Mucosa of descending colon (tissue), 3 donors: ENCODE measurements around the gene CATSPER3. TPM values are rescaled to one million over a fixed set of nuclear protein-coding genes. Genes with fewer than 3 reads are reported as not detected.

Experiments used
- ATAC-seq: fragments of 200-7000 bp; cut with Tn5 transposase; one replicate; pipeline ENCODE4 v1.9.1; 2020; ENCODE audit warnings: mild to moderate bottlenecking, moderate library complexity
- DNase-seq, 3 donors: peaks; one replicate each; pipeline ENCODE4 v3.0.0-alpha.2; 2020
- H3K36me3 ChIP-seq: fragments of 200-600 bp; one replicate; pipeline ENCODE4 v1.8.0; 2021; ENCODE audit warnings: low read depth, mild to moderate bottlenecking
- H3K4me1 ChIP-seq: fragments of 200-600 bp; one replicate; pipeline ENCODE4 v1.8.0; 2021; ENCODE audit warnings: low read depth, mild to moderate bottlenecking
- H3K4me3 ChIP-seq: fragments of 200-600 bp; one replicate; pipeline ENCODE4 v1.8.0; 2021; ENCODE audit warnings: mild to moderate bottlenecking
- H3K9me3 ChIP-seq: fragments of 200-600 bp; one replicate; pipeline ENCODE4 v1.8.0; 2021; ENCODE audit warnings: mild to moderate bottlenecking
- intact Hi-C, 2 donors: fragments of 100-400 bp; cut with DNase I in 1 of 2; cut with micrococcal nuclease in 1 of 2; formaldehyde crosslinking; loops; one replicate each; pipeline versions ENCODE4 v1.11.0 to v1.11.1; 2022; cut with DNase I, micrococcal nuclease
- total RNA-seq, 3 donors: library from RNA; stranded (reverse); fragmentation: NEBNext Ultra II Directional in 2 of 3; extraction: Animal tissue kit (Norgen Biotek cat#: 25700) in 2 of 3; gene quantifications; one replicate each; pipeline versions ENCODE4 v1.2.1 to v1.2.4, GENCODE V29; 2021 to 2023
- TF ChIP-seq, protein P1 (sequence below): fragments of 200-600 bp; IDR thresholded peaks from one replicate; pipeline ENCODE4 v1.8.0; 2022; ENCODE audit warnings: antibody characterized with exemption, mild to moderate bottlenecking
- donor health status: DM: no; HTN: no; CAD: no; lungs with moderate emphysema.
- donor health status: DM: no; HTN: no; CAD: no.
- donor health status: DM: no; HTN: yes; CAD: no.

Gene CATSPER3
- total RNA-seq, 3 donors from 2014 or later: 1.3 to 1.5 (median 1.3) TPM

DNA sequence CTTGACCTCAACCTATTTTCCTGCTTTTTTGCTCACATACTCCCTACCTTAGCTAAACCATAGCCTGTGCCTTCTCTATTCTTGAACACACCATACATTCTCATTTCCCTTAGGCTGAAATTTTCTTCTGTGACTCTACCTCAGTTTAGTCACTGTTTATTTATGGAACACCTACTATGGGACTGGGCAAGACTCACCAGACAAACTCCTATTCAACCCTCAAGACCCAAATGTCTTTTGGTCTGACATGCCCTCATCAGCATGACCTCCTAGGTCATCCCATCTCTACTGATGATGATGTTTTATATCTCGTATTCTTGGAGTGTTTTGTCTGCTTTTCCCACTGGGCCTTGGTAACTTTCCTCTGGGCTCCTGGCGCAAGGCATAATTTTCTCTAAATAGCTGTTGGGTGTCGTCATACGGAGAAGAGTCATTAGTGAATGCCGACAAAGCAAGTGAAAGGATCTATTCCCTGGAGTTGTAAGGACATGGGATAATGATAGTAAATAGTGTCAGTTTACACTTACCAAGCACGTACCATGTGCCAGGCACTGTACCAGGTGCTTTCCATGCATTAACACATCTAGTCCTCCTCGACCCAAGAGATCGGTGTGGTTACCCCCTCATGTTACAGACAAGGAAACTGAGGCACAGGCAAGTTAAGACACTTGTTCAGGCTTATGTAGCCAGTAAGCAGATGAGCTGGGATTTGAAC is 88.8 kb downstream of the CATSPER3 start:
- no peak for ATAC-seq

DNA sequence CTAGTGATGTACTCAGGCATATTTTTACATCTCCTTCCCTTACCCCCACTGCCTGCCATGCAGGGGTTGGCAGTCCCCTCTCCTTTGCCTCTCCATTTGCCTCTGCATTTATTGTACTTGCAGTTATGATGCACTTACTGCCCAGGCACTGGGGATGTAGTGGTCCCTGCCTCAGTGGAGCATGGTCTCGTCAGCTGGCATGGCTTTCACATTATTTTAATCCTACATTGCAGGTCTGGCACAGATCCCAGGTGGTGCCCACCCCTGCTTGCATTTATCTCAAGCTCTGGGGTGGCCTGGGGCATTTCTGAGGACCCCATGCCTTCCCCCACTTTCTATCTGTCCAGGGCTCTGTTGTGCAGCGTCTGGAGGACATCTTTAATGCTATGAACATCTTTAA is 89.5 kb downstream of the CATSPER3 start:
- DNase-seq (no peak), ATAC-seq (no peak)
- Histone ChIP-seq H3K4me3 (no peak overlapping the region), H3K4me1 (no peaks in the 10 kb centered on the region), H3K9me3 (no peaks in the 10 kb centered on the region), H3K36me3 (no peaks in the 10 kb centered on the region)
- intact Hi-C loops: no loop called here
- TF ChIP-seq, protein P1, sequence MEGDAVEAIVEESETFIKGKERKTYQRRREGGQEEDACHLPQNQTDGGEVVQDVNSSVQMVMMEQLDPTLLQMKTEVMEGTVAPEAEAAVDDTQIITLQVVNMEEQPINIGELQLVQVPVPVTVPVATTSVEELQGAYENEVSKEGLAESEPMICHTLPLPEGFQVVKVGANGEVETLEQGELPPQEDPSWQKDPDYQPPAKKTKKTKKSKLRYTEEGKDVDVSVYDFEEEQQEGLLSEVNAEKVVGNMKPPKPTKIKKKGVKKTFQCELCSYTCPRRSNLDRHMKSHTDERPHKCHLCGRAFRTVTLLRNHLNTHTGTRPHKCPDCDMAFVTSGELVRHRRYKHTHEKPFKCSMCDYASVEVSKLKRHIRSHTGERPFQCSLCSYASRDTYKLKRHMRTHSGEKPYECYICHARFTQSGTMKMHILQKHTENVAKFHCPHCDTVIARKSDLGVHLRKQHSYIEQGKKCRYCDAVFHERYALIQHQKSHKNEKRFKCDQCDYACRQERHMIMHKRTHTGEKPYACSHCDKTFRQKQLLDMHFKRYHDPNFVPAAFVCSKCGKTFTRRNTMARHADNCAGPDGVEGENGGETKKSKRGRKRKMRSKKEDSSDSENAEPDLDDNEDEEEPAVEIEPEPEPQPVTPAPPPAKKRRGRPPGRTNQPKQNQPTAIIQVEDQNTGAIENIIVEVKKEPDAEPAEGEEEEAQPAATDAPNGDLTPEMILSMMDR: no peak

More for the DNA sequence above, 88.8 kb downstream of the CATSPER3 start:
- H3K4me1 ChIP-seq: no peaks in the 10 kb centered on the region
- no peak for DNase-seq
- H3K9me3 ChIP-seq: no peaks in the 10 kb centered on the region
- intact Hi-C loops: no loop called here
- TF ChIP-seq, protein P1: no peak
- no peak overlapping the region for H3K4me3 ChIP-seq
- H3K36me3 ChIP-seq: no peaks in the 10 kb centered on the region

DNA sequence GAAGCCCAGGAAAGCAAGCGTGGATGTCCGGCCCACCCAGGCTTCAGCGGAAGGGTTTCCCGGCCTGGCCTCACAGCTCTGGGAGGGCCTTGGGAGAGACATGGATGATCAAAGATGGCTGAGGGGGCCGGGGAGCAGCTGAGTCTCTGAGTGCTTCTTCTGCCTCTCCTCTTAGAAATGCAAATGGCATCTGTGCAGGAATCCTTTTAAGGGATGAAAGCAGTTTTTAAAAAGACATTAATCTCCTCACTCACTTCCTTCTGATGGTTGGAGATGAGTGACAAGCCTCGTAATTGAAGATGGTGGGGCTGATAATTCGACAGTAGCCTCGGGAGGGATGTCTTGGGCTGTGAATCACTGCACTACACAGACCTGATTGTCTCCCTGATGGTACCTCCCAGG is 90.6 kb downstream of the CATSPER3 start:
- intact Hi-C loops: no loop called here
- TF ChIP-seq, protein P1: no peak
- DNase-seq (no peak), ATAC-seq (no peak)
- Histone ChIP-seq H3K4me1 (no peaks in the 10 kb centered on the region), H3K9me3 (no peaks in the 10 kb centered on the region), H3K36me3 (no peaks in the 10 kb centered on the region), H3K4me3 (no peak overlapping the region)

DNA sequence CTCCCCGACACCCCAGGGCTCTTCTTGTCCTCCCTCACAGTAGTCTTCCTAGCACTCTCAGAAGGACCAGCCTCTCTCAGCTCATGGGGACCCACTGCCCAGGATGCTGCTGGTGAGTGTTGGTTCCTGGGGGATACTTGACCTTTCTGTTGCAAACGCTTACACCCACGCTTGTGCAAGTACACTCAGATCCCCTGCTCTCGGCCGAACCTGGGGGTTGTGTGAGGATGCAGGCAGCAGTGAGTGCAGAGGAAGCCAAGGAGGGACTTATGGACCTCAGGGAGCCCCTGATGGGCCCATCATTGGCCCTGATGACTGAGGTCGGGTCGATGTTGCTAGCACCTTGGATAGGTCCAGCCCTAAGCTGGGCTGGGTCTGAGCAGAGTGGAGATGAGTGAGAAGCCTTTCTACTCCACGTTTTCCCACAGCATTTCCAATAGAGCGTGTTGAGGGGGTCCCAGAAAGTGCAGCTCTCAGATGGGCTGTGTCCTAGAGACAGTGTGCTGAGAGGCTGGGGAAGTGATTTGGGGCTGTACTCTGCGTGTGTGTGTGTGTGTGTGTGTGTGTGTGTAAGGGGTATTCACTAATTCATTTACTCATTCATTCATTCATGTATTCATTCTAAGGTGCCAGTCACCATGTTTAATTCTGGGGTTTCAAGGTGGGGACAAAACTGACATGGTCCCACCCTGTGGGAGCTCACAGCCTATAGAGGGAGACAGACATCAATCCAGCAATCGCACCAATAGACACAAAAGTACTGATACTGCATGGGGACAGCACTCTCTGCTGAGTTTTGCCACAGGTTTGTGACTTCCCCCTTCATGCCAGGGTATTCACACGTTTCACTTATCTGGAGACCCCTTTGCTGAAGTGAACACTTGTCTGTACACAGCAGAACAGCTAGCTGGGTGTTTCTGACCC is 91.6 kb downstream of the CATSPER3 start:
- TF ChIP-seq, protein P1: no peak
- H3K4me1 ChIP-seq: no peaks in the 10 kb centered on the region
- DNase-seq: no peak
- no peak overlapping the region for H3K4me3 ChIP-seq
- intact Hi-C loops: no loop called here
- no peak for ATAC-seq
- H3K36me3 ChIP-seq: no peaks in the 10 kb centered on the region
- H3K9me3 ChIP-seq: no peaks in the 10 kb centered on the region

DNA sequence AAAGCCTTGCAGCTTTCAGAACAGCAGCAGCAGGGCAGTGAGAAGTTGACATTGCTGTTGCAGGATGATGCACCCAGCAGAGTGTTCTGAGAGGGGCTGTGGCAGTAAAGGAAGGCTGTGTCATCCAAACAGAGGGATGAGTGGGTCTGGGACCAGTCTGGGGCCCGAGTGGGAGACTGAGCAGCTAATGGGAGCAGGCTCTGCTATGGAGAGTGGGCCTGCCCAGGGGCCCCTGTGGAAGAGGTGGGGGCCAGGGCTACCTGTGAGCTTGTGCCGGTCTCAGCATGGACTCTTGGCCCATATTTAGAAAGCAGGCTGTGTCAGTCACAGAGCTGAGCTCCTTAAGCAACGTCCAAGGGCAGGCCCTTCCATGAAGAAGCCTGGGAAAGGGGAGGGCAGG is 92.3 kb downstream of the CATSPER3 start:
- Histone ChIP-seq H3K9me3 (no peaks in the 10 kb centered on the region), H3K36me3 (no peaks in the 10 kb centered on the region), H3K4me1 (no peaks in the 10 kb centered on the region), H3K4me3 (no peak overlapping the region)
- intact Hi-C loops: no loop called here
- DNase-seq (no peak), ATAC-seq (no peak)
- TF ChIP-seq, protein P1: no peak
